MG63 (cell line): Measurements from ENCODE around the gene SMIM7. TPM values are rescaled to one million over a fixed set of nuclear protein-coding genes. Genes with fewer than 3 reads are reported as not detected.

Experiments
- DNase-seq: peaks from one replicate; pipeline ENCODE4 v3.0.0-alpha.2; 2020
- H3K27me3 ChIP-seq: fragments of 250-450 bp; sonication (Bioruptor Pico); 2 replicates; pipeline ENCODE4 v1.5.1; 2020; ENCODE audit warnings: mild to moderate bottlenecking, moderate library complexity
- H3K36me3 ChIP-seq: fragments of 250-450 bp; sonication (Bioruptor Pico); 2 replicates; pipeline ENCODE4 v1.5.1; 2020; ENCODE audit warnings: mild to moderate bottlenecking, moderate library complexity
- H3K4me3 ChIP-seq: fragments of 250-450 bp; sonication (Bioruptor Pico); 2 replicates; pipeline ENCODE4 v1.5.1; 2020; ENCODE audit warnings: mild to moderate bottlenecking, moderate library complexity
- H3K9me3 ChIP-seq: fragments of 250-450 bp; sonication (Bioruptor Pico); 2 replicates; pipeline ENCODE4 v1.5.1; 2020; ENCODE audit warnings: mild to moderate bottlenecking, moderate library complexity
- total RNA-seq: library from RNA; depleted of rRNA; stranded (reverse); fragments of >200 nt; shearing (Covaris generic); gene quantifications from 2 replicates; pipeline ENCODE4 v1.2.3, GENCODE V29; 2014; ENCODE audit warnings: low replicate concordance

SMIM7 gene
- total RNA-seq, 1 experiment from 2014 or later, result 111 TPM

GRCh38 chr19:16613841-16614240, 46.1 kb downstream of the SMIM7 start:
- Histone ChIP-seq H3K9me3 (no peaks in the 10 kb centered on the region), H3K4me3 (no peak overlapping the region), H3K27me3 (no peaks in the 10 kb centered on the region), H3K36me3 (no peaks in the 10 kb centered on the region; the same call in 1 of the 2 replicates)
- no peak for DNase-seq

DNA sequence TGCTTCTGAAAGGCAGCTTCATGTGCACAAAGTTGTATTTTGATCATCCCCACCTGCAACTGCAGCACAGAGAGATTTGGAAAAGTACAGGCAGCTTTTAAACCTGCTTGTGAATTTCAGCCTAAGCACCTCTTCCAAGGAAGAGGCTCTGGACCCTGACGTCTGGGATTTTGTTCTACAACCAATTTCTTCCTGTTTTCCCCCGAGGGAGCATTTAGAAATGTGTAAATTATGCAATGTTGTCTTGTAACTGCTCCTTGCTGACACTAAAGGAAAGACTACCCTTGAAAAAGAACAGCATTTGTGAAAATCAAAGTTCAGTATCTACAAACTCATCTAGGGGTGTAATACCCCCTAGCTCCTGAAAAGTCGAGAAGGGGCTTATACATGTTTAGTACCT, 47.3 kb downstream of the SMIM7 start:
- Histone ChIP-seq H3K4me3 (no peak overlapping the region), H3K27me3 (no peaks in the 10 kb centered on the region), H3K36me3 (no peaks in the 10 kb centered on the region; the same call in 1 of the 2 replicates), H3K9me3 (no peaks in the 10 kb centered on the region)
- no peak for DNase-seq

- H3K27me3 ChIP-seq, result no peaks in the 10 kb centered on the region
- H3K36me3 ChIP-seq, result no peaks in the 10 kb centered on the region; the same call in 1 of the 2 replicates
- H3K9me3 ChIP-seq, result no peaks in the 10 kb centered on the region
- H3K4me3 ChIP-seq, result no peak overlapping the region
- no peak for DNase-seq
Observed at GRCh38 chr19:16611121-16611520, 48.8 kb downstream of the SMIM7 start.

DNA sequence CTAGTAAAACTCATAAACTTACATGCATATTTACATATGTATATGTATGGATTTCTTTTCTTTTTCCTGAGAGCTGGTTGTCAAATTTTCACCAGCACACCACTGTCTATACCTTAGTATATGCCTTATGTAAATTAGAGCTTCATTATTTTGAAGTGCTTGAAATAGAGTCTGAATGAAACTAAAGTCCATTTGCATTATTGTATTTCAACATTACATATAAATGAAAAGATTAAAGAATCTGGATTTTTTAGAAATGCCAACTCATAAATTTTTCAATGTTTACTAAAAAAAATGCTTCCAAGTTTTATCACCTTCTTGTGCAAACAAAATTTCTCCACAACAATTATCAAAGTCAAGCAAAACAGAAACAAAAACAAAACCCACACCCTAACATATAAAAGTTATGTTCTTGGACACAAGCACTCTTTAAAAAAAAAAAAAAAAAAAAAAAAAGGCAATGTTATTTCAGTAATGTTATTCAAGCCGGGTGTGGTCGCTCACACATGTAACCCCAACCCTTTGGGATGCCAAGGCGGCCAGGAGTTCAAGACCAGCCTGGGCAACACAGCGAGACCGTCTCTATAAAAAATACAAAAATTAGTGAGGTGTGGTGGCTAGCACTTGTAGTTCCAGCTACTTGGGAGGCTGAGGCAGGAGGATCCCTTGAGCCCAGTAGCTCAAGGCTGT, 50.3 kb downstream of the SMIM7 start:
- Histone ChIP-seq H3K36me3 (peaks cover 6% of the 10 kb centered on the region), H3K4me3 (no peak overlapping the region), H3K9me3 (no peaks in the 10 kb centered on the region), H3K27me3 (no peaks in the 10 kb centered on the region)
- no peak for DNase-seq

GRCh38 chr19:16608290-16608739, 51.6 kb downstream of the SMIM7 start:
- H3K4me3 ChIP-seq, result no peak overlapping the region
- no peaks in the 10 kb centered on the region for H3K9me3 ChIP-seq
- peaks cover 6% of the 10 kb centered on the region for H3K36me3 ChIP-seq
- peak; percentile 65 for DNase-seq
- no peaks in the 10 kb centered on the region for H3K27me3 ChIP-seq

DNA sequence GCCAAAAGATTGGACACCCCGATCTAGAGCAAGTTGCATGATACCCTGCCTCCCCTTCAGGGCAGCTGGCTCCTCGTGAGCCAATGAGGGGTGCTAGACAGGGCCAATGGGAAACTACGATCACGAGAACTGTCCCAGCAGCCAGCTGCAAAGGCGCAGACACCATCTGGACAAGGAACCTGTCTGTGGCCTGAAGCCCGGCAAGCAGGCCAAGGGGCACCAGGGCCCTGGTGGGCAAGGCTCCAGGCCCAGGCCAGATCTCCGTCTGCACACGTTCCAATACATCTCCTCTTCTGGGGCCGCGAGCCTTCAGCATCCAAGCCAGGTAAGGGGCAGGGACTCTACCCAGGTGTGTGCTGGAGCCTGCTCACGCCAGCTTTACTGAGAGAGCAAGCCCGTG, 52.1 kb downstream of the SMIM7 start:
- Histone ChIP-seq H3K9me3 (no peaks in the 10 kb centered on the region), H3K4me3 (no peak overlapping the region), H3K36me3 (peaks cover 6% of the 10 kb centered on the region), H3K27me3 (no peaks in the 10 kb centered on the region)
- no peak for DNase-seq

DNA sequence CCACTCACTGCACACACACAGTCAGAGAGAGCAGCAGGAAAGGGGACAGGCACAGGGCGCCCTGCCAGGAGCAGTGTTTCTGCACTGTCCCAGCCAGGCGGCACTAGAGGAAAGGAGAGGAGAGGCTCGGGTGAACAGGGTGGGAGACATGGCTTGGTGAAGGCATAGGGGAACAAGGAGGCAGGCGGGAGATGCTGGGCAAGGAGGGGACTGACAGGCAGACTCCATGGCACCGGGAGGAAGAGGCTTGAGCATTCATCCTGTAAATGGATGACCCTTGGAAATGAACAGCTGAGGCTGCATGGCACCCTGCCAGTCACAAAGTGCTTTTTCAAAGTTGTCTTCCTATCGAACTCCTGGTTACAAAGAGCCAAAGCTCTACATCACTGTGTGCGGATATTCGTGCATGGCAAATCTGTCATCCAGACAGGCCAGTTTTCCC, 54.4 kb downstream of the SMIM7 start:
- peaks cover 6% of the 10 kb centered on the region for H3K36me3 ChIP-seq
- no peaks in the 10 kb centered on the region for H3K27me3 ChIP-seq
- H3K9me3 ChIP-seq, result no peaks in the 10 kb centered on the region
- H3K4me3 ChIP-seq, result no peak overlapping the region
- DNase-seq, result no peak

DNA sequence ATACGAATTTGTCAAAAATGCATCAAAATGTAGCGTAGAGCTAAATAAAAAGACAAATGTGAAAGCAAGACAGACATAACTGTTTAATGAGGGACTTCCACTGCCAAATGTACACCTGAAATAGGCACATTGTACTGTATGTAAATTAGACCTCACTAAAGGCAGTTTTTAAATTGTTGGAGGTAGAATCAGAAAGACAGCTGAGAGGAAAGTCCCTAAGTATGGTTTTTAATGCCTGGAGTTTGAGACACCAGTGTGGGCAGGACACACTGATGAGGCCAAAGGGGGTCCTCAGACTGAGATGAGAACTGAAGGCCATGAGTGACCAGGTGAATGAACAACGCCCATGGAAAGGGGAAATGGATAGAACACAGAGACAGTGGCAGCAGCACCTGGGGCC, 54.8 kb downstream of the SMIM7 start:
- H3K27me3 ChIP-seq, result no peaks in the 10 kb centered on the region
- peaks cover 6% of the 10 kb centered on the region for H3K36me3 ChIP-seq
- H3K9me3 ChIP-seq, result no peaks in the 10 kb centered on the region
- DNase-seq, result no peak
- no peak overlapping the region for H3K4me3 ChIP-seq

DNA sequence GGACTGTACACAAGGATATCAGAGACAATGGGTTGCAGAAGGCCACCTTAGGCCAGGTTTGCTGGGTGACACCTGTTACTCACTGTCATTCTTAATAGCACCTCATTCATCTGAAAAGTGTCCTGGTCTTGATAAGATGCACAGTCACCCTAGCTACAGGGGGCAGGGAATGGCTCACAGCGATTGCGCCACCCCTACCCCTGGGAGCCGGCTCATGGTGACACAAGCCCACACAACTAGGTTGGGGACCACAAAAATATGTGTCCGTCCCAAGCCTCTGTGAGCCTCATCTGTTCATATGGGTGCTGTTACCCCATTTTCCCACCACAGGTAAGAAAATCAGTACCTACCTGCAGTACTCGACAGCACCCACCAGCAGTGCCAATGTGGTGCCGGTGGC, 55.3 kb downstream of the SMIM7 start:
- H3K9me3 ChIP-seq, result no peaks in the 10 kb centered on the region
- peaks cover 6% of the 10 kb centered on the region for H3K36me3 ChIP-seq
- no peaks in the 10 kb centered on the region for H3K27me3 ChIP-seq
- no peak for DNase-seq
- no peak overlapping the region for H3K4me3 ChIP-seq

DNA sequence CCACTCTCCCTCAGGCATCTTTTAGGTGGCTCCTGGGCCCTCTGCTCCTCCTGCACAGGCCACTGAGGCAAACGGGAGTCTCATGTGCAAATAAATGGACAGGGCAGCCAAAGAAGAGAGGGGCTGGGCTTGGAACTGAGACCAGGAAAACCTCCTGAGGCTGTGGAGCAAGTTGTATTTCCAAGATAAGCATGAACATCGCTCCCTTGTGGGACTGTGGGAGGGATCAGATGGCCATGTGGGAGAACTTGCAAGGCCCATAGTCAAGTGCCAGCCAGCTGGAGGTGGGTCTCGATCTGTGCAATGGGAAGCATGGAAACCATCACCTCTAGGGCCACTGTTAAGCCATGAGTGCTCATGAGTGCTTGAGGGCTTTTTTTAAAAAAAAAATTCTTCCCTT, 56.9 kb downstream of the SMIM7 start:
- H3K36me3 ChIP-seq, result peaks cover 6% of the 10 kb centered on the region

GRCh38 chr19:16601378-16602052, 58.4 kb downstream of the SMIM7 start:
- no peak overlapping the region for H3K4me3 ChIP-seq

More for the DNA sequence above, 56.9 kb downstream of the SMIM7 start:
- DNase-seq, result no peak
- no peaks in the 10 kb centered on the region for H3K9me3 ChIP-seq
- H3K27me3 ChIP-seq, result no peaks in the 10 kb centered on the region
- H3K4me3 ChIP-seq, result no peak overlapping the region

GRCh38 chr19:16600824-16601223, 59.1 kb downstream of the SMIM7 start:
- peaks cover 4% of the 10 kb centered on the region for H3K36me3 ChIP-seq
- no peak for DNase-seq

More at GRCh38 chr19:16601378-16602052, 58.4 kb downstream of the SMIM7 start:
- DNase-seq, result no peak
- H3K36me3 ChIP-seq, result peaks cover 6% of the 10 kb centered on the region
- H3K9me3 ChIP-seq, result no peaks in the 10 kb centered on the region
- no peaks in the 10 kb centered on the region for H3K27me3 ChIP-seq

GRCh38 chr19:16599655-16600346, 60.1 kb downstream of the SMIM7 start:
- DNase-seq, result no peak

More at GRCh38 chr19:16600824-16601223, 59.1 kb downstream of the SMIM7 start:
- Histone ChIP-seq H3K9me3 (no peaks in the 10 kb centered on the region), H3K4me3 (no peak overlapping the region), H3K27me3 (no peaks in the 10 kb centered on the region)

GRCh38 chr19:16598848-16599247, 61.1 kb downstream of the SMIM7 start:
- H3K4me3 ChIP-seq, result no peak overlapping the region
- no peak for DNase-seq
- H3K36me3 ChIP-seq, result no peaks in the 10 kb centered on the region; the same call in 1 of the 2 replicates
- no peaks in the 10 kb centered on the region for H3K9me3 ChIP-seq
- H3K27me3 ChIP-seq, result no peaks in the 10 kb centered on the region

More at GRCh38 chr19:16599655-16600346, 60.1 kb downstream of the SMIM7 start:
- Histone ChIP-seq H3K4me3 (no peak overlapping the region), H3K9me3 (no peaks in the 10 kb centered on the region), H3K36me3 (no peaks in the 10 kb centered on the region; the same call in 1 of the 2 replicates), H3K27me3 (no peaks in the 10 kb centered on the region)

DNA sequence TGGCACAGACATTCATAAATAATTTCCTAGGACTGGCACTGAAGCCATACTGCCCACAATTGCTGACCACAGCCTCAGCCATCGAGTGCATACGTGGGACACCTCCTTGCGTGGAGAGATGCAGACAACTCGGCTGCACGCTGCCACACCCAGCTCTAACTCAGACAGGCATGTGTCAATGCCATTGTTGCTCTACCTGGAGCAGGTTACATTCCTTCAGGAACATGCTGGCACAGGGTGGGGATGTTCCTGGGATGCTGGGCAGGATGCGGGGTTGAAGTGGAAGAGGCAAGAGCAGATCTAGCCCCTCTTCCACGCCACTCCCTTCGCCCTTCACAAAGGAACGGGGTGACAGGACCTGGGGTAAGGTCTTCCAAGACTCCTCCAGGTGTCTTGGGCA, 63.5 kb downstream of the SMIM7 start:
- Histone ChIP-seq H3K27me3 (no peaks in the 10 kb centered on the region), H3K36me3 (no peaks in the 10 kb centered on the region; the same call in none of the 2 replicates), H3K4me3 (no peak overlapping the region), H3K9me3 (no peaks in the 10 kb centered on the region)
- no peak for DNase-seq
